GM20431 (cell line): ENCODE measurements around the gene ZNF185.

ENCODE experiments used
- in situ Hi-C: fragments of 300-500 bp; cut with MseI, MboI; formaldehyde crosslinking; loops from one replicate; pipeline ENCODE4 v1.15.0; 2020; ENCODE audit warnings: low sequenced_read_pairs; ENCODE audit not compliant: unreplicated experiment

ZNF185 gene

GRCh38 chrX:152945021-152945979 lies 47.4 kb downstream of the ZNF185 start:
- in situ Hi-C loops, result no loop called here

DNA sequence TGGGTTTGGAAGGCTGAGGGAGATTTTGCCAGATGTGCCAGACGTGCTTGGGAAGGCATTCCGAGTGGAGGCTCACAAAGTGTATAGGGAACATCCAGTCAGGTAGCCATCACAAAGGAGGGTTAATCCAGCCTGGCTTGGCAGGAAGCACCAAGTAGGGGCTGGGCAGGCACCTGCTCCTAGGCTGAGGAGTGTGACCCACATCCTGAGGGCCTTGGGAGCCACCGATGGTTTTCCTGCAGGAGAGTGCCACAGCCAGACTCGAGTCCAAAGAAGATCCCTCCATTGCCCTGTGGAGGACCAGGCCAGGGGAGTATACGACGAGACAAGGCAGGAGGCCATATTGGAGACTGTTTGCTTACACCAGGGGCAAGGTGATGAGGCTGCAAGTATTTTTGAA lies 48.8 kb downstream of the ZNF185 start:
- in situ Hi-C loops, result no loop called here
